SK-N-SH (cell line): Measurements from ENCODE around the gene CBY2.

Source experiments
- RAD21 ChIP-seq: IDR thresholded peaks from 2 replicates; pipeline ENCODE4 v1.6.1; 2012; ENCODE audit warnings: mild to moderate bottlenecking, low read length
- TAF1 ChIP-seq: IDR thresholded peaks from 2 replicates; pipeline ENCODE4 v1.6.1; 2012; ENCODE audit warnings: low read depth, mild to moderate bottlenecking, low read length, moderate library complexity, borderline replicate concordance

DNA sequence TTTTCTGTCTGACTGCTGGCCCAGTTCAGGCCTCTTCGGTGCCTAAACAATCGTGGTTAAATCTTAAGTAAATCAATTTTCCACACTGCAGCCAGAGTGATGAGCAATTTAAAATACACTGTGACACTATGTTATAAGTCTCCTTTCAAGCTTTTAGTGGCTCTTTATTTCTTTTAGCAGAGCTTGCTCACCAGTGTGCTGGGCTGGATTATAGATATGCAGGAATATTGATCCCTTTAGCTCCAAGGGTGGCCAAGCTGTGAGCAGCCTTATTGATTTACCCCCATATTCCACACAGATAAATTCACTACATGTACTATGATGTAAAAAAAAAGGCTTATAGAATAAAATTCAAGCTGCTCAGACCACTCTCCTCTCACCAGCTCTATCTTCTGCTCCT lies 21.7 kb downstream of the CBY2 start:
- TF ChIP-seq RAD21: no peak
- no peak for TF ChIP-seq TAF1
